ENCODE measurements around the gene ENTPD3.

Gene ENTPD3

GRCh38 chr3:40387001-40387894 is at the start of gene ENTPD3:
TSS of gene ENTPD3 (plus strand) at chr3:40387184. CDS start at chr3:40388058, 874 bp downstream.
- peak; percentile 8 to 19 for DNase-seq (ENCODE audit: extremely low read depth in 1 of 2, low read depth in 1 of 2)

- no peak for DNase-seq (ENCODE audit: extremely low read depth in 1 of 2, low read depth in 1 of 2)
These were observed 47.1 kb upstream of the ENTPD3 start for GRCh38 chr3:40339871-40340270.

- no peak for DNase-seq (ENCODE audit: extremely low read depth in 1 of 2, low read depth in 1 of 2)
These were observed 46.3 kb upstream of the ENTPD3 start for GRCh38 chr3:40340541-40341170.

- DNase-seq (ENCODE audit: extremely low read depth in 1 of 2, low read depth in 1 of 2): no peak
These were observed 45.3 kb upstream of the ENTPD3 start for GRCh38 chr3:40341671-40342070.

GRCh38 chr3:40350529-40350928 is 36.5 kb upstream of the ENTPD3 start:
- no peak for DNase-seq (ENCODE audit: extremely low read depth in 1 of 2, low read depth in 1 of 2)

- no peak for DNase-seq (ENCODE audit: extremely low read depth in 1 of 2, low read depth in 1 of 2)
These were observed 31.6 kb upstream of the ENTPD3 start for GRCh38 chr3:40355410-40355809.

- no peak for DNase-seq (ENCODE audit: extremely low read depth in 1 of 2, low read depth in 1 of 2)
These were observed 28.5 kb upstream of the ENTPD3 start for GRCh38 chr3:40358454-40358853.

- DNase-seq (ENCODE audit: extremely low read depth in 1 of 2, low read depth in 1 of 2): no peak
These were observed 23.3 kb upstream of the ENTPD3 start for GRCh38 chr3:40363674-40364073.

GRCh38 chr3:40366203-40367162 is 20.5 kb upstream of the ENTPD3 start:
- DNase-seq (ENCODE audit: extremely low read depth in 1 of 2, low read depth in 1 of 2): no peak

- DNase-seq (ENCODE audit: extremely low read depth in 1 of 2, low read depth in 1 of 2): no peak
These were observed 17.3 kb upstream of the ENTPD3 start for GRCh38 chr3:40369716-40370115.

- no peak for DNase-seq (ENCODE audit: extremely low read depth in 1 of 2, low read depth in 1 of 2)
These were observed 9.2 kb upstream of the ENTPD3 start for GRCh38 chr3:40377822-40378221.

- DNase-seq (ENCODE audit: extremely low read depth in 1 of 2, low read depth in 1 of 2): no peak
These were observed 7.2 kb upstream of the ENTPD3 start for GRCh38 chr3:40379674-40380306.

GRCh38 chr3:40381904-40382616 is 4.9 kb upstream of the ENTPD3 start:
- DNase-seq (ENCODE audit: extremely low read depth in 1 of 2, low read depth in 1 of 2): no peak

- DNase-seq (ENCODE audit: extremely low read depth in 1 of 2, low read depth in 1 of 2): no peak
These were observed 4.4 kb upstream of the ENTPD3 start for GRCh38 chr3:40382617-40382979.

GRCh38 chr3:40386213-40386612 is 771 bp upstream of the ENTPD3 start:
- DNase-seq (ENCODE audit: extremely low read depth in 1 of 2, low read depth in 1 of 2): no peak

- DNase-seq (ENCODE audit: extremely low read depth in 1 of 2, low read depth in 1 of 2): no peak
These were observed 891 bp downstream of the ENTPD3 start for GRCh38 chr3:40387895-40388254.

GRCh38 chr3:40396406-40396805 is 9.4 kb downstream of the ENTPD3 start:
- DNase-seq (ENCODE audit: extremely low read depth in 1 of 2, low read depth in 1 of 2): no peak

GRCh38 chr3:40397129-40397528 is 10.1 kb downstream of the ENTPD3 start:
- DNase-seq (ENCODE audit: extremely low read depth in 1 of 2, low read depth in 1 of 2): no peak

GRCh38 chr3:40397912-40398311 is 10.9 kb downstream of the ENTPD3 start:
- no peak for DNase-seq (ENCODE audit: extremely low read depth in 1 of 2, low read depth in 1 of 2)

GRCh38 chr3:40398346-40398745 is 11.4 kb downstream of the ENTPD3 start:
- DNase-seq (ENCODE audit: extremely low read depth in 1 of 2, low read depth in 1 of 2): no peak

All from stimulated activated CD8-positive, alpha-beta memory T cell treated with anti-CD3 and anti-CD28 coated beads, Interleukin-7, amount 100 ng/mL, for 48 hours (primary cell).